ENCODE results near the gene DTWD2.

GRCh38 chr5:118921866-118922265 is 66.5 kb downstream of the DTWD2 start:
- TF ChIP-seq CTCF (IDR thresholded peaks at IDR 0.05) (no peak), EZH2phosphoT487 (IDR thresholded peaks at IDR 0.05; ENCODE audit: borderline replicate concordance, low read depth) (no peak), ZBTB33 (IDR thresholded peaks at IDR 0.05; ENCODE audit: borderline replicate concordance, low read depth) (no peak), MEF2A (IDR thresholded peaks at IDR 0.05; ENCODE audit: borderline replicate concordance, low read depth) (no peak), FOXM1 (IDR thresholded peaks at IDR 0.05; ENCODE audit: low read depth) (no peak), POLR2AphosphoS5 (IDR thresholded peaks at IDR 0.05; ENCODE audit: low read depth, low read length) (no peak), TEAD4 (IDR thresholded peaks at IDR 0.05; ENCODE audit: borderline replicate concordance, insufficient read depth) (no peak), JUND (IDR thresholded peaks at IDR 0.05) (no peak)

Data from SK-N-SH (cell line).